CD14-positive monocyte (primary cell): ENCODE measurements around the gene NFATC1. TPM values are rescaled to one million over a fixed set of nuclear protein-coding genes. Genes with fewer than 3 reads are reported as not detected.

Experiments used
- DNase-seq, 3 donors: peaks; one replicate each; pipeline ENCODE4 v3.0.0-alpha.2; 2011 to 2022
- H2AFZ ChIP-seq: 2 replicates; pipeline ENCODE4 v1.6.0; 2012; ENCODE audit warnings: mild to moderate bottlenecking, low read depth, low read length, inconsistent platforms; ENCODE audit not compliant: insufficient read depth, poor library complexity, severe bottlenecking
- H3K27ac ChIP-seq, 2 donors: 1 replicate in 1 of 2; 2 replicates in 1 of 2; pipeline ENCODE4 v1.5.1; 2012 to 2013; ENCODE audit warnings: low read length in 2 of 2, control low read depth in 1 of 2, inconsistent platforms in 1 of 2, low read depth in 1 of 2, mild to moderate bottlenecking in 1 of 2
- H3K27me3 ChIP-seq, 2 donors: one replicate each; pipeline versions ENCODE4 v1.6.0 to v1.6.1; 2011 to 2013; ENCODE audit warnings: low read length in 2 of 2; ENCODE audit not compliant: control insufficient read depth in 2 of 2, insufficient read depth in 2 of 2
- H3K36me3 ChIP-seq, 2 donors: replicated peaks in 1 of 2; 1 replicate in 1 of 2; 2 replicates in 1 of 2; pipeline versions ENCODE4 v1.5.1 to v1.6.1; 2012 to 2013; ENCODE audit warnings: low read length in 2 of 2, control low read depth in 1 of 2, inconsistent platforms in 1 of 2, mild to moderate bottlenecking in 1 of 2; ENCODE audit not compliant: insufficient read depth in 2 of 2, control insufficient read depth in 1 of 2
- H3K4me1 ChIP-seq, 2 donors: 1 replicate in 1 of 2; 2 replicates in 1 of 2; pipeline versions ENCODE4 v1.5.1 to v1.6.1; 2012 to 2013; ENCODE audit warnings: low read length in 2 of 2, control low read depth in 1 of 2, inconsistent platforms in 1 of 2, mild to moderate bottlenecking in 1 of 2, moderate library complexity in 1 of 2; ENCODE audit not compliant: insufficient read depth in 2 of 2, control insufficient read depth in 1 of 2
- H3K4me2 ChIP-seq: replicated peaks from 2 replicates; pipeline ENCODE3; 2012; ENCODE audit warnings: low read length, moderate library complexity, mild to moderate bottlenecking; ENCODE audit not compliant: poor library complexity, severe bottlenecking; ENCODE audit errors: extremely low read depth
- H3K4me3 ChIP-seq, 3 experiments: fragments of 200-600 bp in 1 of 3; sonication (generic) in 1 of 3; replicated peaks in 1 of 3; 1 replicate in 2 of 3; 2 replicates in 1 of 3; pipeline ENCODE4 v1.5.1; 2011 to 2013; ENCODE audit warnings: low read length in 3 of 3, mild to moderate bottlenecking in 3 of 3, control low read depth in 2 of 3, low read depth in 2 of 3, inconsistent platforms in 1 of 3, moderate library complexity in 1 of 3
- H3K79me2 ChIP-seq: 2 replicates; pipeline ENCODE4 v1.6.0; 2012; ENCODE audit warnings: mild to moderate bottlenecking, control low read depth, inconsistent platforms, low read length, moderate library complexity; ENCODE audit not compliant: insufficient read depth
- H3K9ac ChIP-seq: 2 replicates; pipeline ENCODE4 v1.6.0; 2017; ENCODE audit warnings: low read length, mild to moderate bottlenecking; ENCODE audit not compliant: insufficient read depth, poor library complexity, severe bottlenecking
- H3K9me3 ChIP-seq, 2 donors: replicated peaks in 1 of 2; 1 replicate in 1 of 2; 2 replicates in 1 of 2; pipeline versions ENCODE4 v1.5.1 to v1.6.1; 2012 to 2013; ENCODE audit warnings: low read length in 2 of 2, control low read depth in 1 of 2; ENCODE audit not compliant: control insufficient read depth in 1 of 2, insufficient read depth in 1 of 2
- H4K20me1 ChIP-seq: 2 replicates; pipeline ENCODE4 v1.6.0; 2012; ENCODE audit warnings: mild to moderate bottlenecking, low read length, control low read depth, moderate library complexity; ENCODE audit not compliant: insufficient read depth
- H3K27ac Mint-ChIP-seq, 7 donors: one replicate each; pipeline ENCODE4 v1.8.0; 2020; ENCODE audit warnings: mild to moderate bottlenecking in 7 of 7, mixed read lengths in 7 of 7, moderate library complexity in 6 of 7, inconsistent platforms in 2 of 7
- H3K27me3 Mint-ChIP-seq, 3 donors: one replicate each; pipeline ENCODE4 v1.8.0; 2021 to 2022; ENCODE audit warnings: low read depth in 3 of 3, mild to moderate bottlenecking in 3 of 3, mixed read lengths in 3 of 3, moderate library complexity in 3 of 3, inconsistent platforms in 1 of 3
- H3K36me3 Mint-ChIP-seq, 2 donors: one replicate each; pipeline ENCODE4 v1.8.0; 2020; ENCODE audit warnings: mixed read lengths in 2 of 2, inconsistent platforms in 1 of 2, mild to moderate bottlenecking in 1 of 2
- H3K4me1 Mint-ChIP-seq: one replicate; pipeline ENCODE4 v1.8.0; 2020; ENCODE audit warnings: mild to moderate bottlenecking, mixed read lengths
- H3K4me3 Mint-ChIP-seq, 2 donors: one replicate each; pipeline ENCODE4 v1.8.0; 2020; ENCODE audit warnings: mild to moderate bottlenecking in 2 of 2, mixed read lengths in 2 of 2, moderate library complexity in 1 of 2
- H3K9me3 Mint-ChIP-seq, 7 donors: one replicate each; pipeline ENCODE4 v1.8.0; 2020 to 2022; ENCODE audit warnings: mixed read lengths in 7 of 7, mild to moderate bottlenecking in 6 of 7, moderate library complexity in 6 of 7, inconsistent platforms in 2 of 7
- WGBS: methylation state at CpG from one replicate; pipeline ENCODE4 v1.1.5; 2013; ENCODE audit warnings: missing lambda C conversion rate; ENCODE audit not compliant: insufficient coverage; 5-methylcytosine and 5-hydroxymethylcytosine counted together
- intact Hi-C, 2 donors: fragments of 100-400 bp; cut with micrococcal nuclease; formaldehyde crosslinking; loops; one replicate each; pipeline versions ENCODE4 v1.15.0 to v1.15.1; 2023
- polyA plus RNA-seq, 3 donors: library from polyadenylated mRNA; depleted of rRNA in 1 of 3; unstranded in 2 of 3; stranded (reverse) in 1 of 3; fragments of 300-500 nt in 2 of 3; fragments of >200 nt in 1 of 3; fragmentation: Illumina TruSeq in 2 of 3; gene quantifications; 1 replicate in 2 of 3; 2 replicates in 1 of 3; pipeline ENCODE4 v1.2.3, GENCODE V29; 2012 to 2021
- TF ChIP-seq, protein P1 (sequence below): fragments of 200-600 bp; IDR thresholded peaks from one replicate; pipeline ENCODE4 v1.8.0; 2022; ENCODE audit warnings: antibody characterized with exemption, mild to moderate bottlenecking

The NFATC1 gene
- polyA plus RNA-seq, 3 donors: 7.8 to 10.7 (median 8.3) TPM

DNA sequence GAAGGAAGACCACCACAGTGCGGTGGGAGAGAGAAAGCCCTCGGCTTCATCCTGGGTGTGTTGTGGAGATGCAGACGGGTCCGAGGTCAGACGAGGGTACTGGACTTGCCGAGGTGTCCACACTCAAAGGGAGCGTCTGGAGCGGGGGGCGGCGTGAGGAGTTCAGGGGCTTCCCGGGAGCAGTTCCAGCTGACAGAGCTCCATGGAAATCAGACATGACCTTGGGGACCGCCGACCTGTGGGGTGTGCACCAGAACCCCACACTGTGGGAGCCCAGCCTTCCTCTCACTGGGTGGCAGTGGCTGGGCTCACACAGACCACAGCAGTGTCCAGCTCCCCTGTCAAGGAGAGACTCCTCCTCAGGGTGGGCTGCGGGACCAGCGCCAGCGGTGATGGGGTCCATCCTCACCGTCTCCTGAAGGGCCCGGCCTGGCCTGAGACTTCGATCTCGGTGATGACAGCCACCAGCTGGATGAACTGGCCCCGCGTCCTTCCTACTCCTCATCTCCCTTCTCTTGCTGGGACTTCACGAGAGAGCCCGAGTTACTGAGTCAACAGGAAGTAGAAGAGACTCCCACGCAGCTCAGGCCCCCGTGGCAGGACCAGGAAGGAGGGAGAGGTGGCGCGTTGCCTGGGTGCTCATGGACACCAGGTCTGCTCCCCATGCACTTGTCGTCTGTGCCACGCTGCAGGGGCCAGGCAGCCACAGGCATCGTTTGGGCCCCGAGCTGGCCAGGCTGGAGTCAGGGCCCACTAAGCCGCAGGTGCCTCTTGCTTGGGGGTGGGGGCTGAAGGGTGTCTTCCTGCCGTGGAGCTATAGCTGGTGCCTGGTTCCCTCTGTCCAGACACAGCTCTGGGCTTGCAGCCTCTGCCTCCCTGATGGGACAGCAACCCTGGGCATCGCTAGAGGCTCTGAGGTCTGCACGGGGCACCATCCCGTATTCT lies 182.0 kb downstream of the NFATC1 start:
- intact Hi-C loops: no loop called here

More for the DNA sequence above, 182.0 kb downstream of the NFATC1 start:
- Histone ChIP-seq H3K9ac (no peak overlapping the region), H3K4me2 (no peak overlapping the region), H4K20me1 (no peaks in the 10 kb centered on the region), H3K79me2 (no peaks in the 10 kb centered on the region), H3K4me3 (no peak overlapping the region), H3K27me3 (no peaks in the 10 kb centered on the region), H3K27ac (no peak overlapping the region), H2AFZ (no peak overlapping the region), H3K4me1 (no peaks in the 10 kb centered on the region), H3K36me3 (no peaks in the 10 kb centered on the region), H3K9me3 (peaks cover 23 to 28% of the 10 kb centered on the region in 2 donors)
- Mint-ChIP-seq H3K27me3 (peaks cover 2 to 9% (median 3%) of the 10 kb centered on the region in 3 donors), H3K4me3 (no peak overlapping the region), H3K9me3 (peaks cover 9 to 20% (median 12%) of the 10 kb centered on the region in 7 donors), H3K27ac (no peak overlapping the region), H3K4me1 (peaks cover 6% of the 10 kb centered on the region), H3K36me3 (no peaks in the 10 kb centered on the region)
- 87% methylated on average over 37 of the region's 37 CpGs for WGBS
- DNase-seq: no peak
- TF ChIP-seq, protein P1, sequence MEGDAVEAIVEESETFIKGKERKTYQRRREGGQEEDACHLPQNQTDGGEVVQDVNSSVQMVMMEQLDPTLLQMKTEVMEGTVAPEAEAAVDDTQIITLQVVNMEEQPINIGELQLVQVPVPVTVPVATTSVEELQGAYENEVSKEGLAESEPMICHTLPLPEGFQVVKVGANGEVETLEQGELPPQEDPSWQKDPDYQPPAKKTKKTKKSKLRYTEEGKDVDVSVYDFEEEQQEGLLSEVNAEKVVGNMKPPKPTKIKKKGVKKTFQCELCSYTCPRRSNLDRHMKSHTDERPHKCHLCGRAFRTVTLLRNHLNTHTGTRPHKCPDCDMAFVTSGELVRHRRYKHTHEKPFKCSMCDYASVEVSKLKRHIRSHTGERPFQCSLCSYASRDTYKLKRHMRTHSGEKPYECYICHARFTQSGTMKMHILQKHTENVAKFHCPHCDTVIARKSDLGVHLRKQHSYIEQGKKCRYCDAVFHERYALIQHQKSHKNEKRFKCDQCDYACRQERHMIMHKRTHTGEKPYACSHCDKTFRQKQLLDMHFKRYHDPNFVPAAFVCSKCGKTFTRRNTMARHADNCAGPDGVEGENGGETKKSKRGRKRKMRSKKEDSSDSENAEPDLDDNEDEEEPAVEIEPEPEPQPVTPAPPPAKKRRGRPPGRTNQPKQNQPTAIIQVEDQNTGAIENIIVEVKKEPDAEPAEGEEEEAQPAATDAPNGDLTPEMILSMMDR: no peak
